GM19324 (cell line): ENCODE measurements around the gene ABI3BP.

Experiments
- ATAC-seq: cut with Tn5 transposase; IDR thresholded peaks from one replicate; pipeline ENCODE4 v1.9.1; 2021; ENCODE audit warnings: mild to moderate bottlenecking, moderate library complexity; ENCODE audit not compliant: unreplicated experiment, low FRiP score

ABI3BP gene

DNA sequence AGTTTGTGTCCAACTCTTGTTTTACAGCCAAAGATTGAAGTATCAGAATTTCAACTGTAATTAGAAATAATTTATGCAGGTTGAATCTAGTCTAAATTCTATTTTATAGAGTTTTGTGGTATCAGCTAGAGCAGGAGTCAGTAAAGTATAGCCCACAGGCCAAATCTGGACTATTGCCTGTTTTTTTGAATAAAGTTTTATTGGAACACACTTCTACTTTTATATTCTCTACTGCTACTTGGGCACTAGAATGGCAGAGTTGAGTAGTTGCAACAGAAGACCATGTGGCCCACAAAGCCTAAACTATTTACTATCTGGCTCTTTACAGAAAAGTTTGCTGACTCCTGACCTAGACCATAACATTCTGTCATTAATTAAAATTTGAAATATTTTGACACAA lies 247.6 kb downstream of the ABI3BP start:
- ATAC-seq, result no peak

DNA sequence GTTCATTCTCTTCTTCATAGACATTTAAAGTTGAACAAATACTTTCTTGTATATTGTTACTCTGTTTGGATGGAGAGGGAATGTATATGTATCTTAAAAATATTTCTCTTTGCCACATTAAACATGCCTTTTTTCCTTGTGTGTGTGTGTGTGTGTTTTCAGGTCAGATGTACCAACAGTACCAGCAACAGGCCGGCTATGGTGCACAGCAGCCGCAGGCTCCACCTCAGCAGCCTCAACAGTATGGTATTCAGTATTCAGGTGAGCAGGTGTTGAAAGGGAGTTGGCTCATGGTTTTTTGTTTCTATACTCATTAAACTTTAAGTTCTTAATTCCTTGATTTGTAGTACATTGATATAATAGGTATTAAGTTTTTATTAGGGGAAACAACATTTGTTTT lies 248.6 kb downstream of the ABI3BP start:
- no peak for ATAC-seq

DNA sequence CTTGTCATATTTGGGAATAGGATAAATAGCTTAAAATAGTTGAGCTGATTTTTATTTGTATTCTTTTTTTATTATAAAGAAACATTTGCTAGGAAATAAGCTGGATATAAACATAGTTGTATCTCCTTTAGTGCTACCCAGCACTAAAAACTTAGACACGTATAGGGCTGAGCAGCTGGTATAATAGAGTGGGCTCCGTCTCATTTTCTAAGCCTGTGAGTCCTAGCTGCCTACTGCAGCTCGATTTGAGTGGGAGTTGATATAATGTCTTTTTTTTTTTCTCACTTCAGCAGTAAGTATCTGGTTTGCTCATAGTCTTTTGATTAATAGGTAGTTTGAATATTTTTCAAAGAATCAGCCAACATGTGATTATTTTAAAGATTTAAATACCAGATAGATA lies 249.7 kb downstream of the ABI3BP start:
- no peak for ATAC-seq

DNA sequence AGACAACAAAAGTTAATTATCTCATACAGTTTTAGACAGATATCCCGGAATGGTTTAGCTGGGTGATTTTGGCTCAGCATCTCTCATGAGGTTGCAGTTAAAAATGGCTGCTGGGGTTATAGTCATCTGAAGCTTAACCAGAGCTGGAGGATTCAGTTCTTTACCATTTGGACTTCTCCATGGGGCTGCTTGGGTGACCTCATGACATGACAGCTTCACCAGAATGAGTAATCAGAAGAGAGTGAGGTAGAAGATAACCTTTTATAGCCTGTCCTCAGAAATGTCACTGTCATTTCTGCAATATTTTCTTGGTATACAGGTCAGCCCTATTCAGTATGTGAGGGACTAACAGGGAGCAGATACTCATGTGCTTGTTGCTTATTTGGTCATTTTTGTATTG lies 253.0 kb downstream of the ABI3BP start:
- ATAC-seq, result no peak

DNA sequence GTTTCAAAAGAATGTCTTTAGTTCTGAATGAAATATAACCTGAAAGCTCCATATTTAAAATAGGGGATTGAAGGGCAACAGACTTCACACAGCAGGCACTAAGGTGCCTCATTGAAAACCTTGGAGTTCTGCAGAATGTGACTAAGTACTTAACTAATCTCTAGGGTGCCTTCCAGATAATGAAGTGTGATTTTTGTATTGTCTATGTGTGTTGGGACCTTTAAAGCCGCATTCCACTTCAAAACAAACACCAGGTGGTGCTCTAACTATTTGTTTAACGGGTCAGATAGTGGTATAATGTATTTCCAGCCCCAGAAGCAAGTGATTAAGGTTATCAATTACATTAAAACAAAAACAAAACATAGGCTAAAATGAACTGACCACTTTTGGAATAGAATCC lies 255.9 kb downstream of the ABI3BP start:
- no peak for ATAC-seq

DNA sequence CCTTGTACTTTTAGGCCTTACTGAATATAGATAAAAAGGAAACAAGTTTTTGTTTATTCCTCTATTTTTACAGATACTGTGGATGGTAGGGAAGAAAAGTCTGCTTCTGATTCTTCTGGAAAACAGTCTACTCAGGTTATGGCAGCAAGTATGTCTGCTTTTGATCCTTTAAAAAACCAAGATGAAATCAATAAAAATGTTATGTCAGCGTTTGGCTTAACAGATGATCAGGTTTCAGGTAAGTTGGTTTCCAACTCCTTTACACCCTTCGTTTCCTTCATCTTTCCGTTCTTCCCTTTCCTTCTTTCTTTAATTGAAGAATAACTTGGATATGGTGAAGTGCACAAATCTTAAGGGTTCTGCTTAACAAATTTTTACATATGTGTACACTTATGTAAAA lies 260.8 kb downstream of the ABI3BP start:
- ATAC-seq, result no peak

DNA sequence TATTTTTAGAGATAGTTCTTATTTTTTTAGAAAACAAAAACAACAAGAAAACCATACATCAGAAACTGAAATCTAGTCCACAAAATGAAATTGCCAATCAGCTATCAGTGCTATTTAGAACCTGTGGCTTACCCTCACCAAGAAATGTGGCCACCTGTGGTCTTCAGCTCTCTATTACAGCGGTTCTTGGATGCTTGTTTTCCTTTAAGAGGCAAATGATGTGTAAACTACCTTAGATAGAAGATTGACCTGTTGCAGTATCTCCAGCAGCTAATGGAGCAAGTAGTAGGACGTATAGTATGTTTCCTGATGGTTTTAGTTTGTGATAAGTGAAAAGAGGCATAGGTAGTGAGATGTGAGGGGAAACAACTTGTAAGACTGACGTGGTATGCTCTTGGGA lies 262.7 kb downstream of the ABI3BP start:
- ATAC-seq, result no peak

DNA sequence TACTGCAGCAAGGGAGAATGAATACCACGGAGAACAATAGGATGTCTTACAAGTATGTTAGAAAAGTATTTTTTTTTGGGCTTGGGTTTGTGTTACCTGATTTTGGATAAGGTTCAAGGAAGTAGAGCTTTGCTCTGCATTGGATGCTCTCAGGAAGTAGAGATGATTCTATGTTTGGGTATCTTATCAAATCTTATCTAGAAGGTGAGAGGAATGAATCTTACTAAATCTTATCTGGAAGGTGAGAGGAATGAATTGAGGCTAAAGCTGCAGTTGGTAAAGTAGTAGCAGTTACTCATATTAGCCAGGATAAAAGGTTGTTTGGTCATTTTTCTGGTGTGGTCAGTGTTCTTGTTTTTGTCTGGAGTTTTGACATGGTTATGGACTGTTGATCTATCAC lies 266.5 kb downstream of the ABI3BP start:
- no peak for ATAC-seq

DNA sequence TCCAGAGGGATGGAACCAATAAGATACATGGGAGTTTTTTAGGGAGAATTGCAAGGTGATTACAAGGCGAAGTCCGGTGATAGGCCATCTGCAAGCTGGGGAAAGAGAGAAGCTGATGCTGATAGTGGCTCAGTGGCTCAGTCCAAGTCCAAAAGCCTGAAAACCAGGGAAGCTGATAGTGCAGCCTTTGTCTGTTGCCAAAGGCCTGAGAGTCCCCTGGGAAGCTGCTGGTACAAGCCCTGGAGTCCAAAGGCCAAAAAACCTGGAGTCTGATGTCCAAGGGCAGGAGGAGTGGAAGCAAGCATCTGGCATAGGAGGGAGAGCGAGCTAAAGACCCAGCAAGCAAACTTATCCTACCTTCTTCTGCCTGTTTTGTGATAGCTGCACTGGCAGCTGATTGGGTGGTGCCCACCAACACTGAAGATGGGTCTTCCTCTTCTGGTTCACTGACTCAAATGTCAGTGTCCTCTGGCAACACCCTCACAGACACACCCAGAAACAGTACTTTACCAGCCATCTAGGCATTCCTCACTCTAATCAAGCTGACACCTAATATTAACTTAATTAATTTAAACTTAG lies 267.2 kb downstream of the ABI3BP start:
- ATAC-seq, result no peak

DNA sequence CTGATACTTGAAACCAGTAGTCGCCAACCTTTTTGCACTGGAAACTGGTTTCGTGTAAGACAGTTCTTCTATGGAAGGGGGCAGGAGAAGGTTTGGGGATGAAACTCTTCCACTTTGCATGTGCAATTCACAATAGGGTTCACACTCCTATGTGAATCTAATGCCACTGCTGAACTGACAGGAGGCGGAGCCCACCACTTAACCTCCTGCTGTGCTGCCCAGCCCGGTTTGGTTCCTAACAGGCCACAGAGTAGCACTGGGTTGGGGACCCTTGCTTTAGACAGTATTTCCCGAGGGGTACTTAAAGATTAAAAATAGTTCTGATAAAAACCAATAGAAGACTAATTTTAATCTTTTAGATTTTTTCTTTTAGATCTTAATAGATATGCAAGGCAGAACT lies 272.8 kb downstream of the ABI3BP start:
- no peak for ATAC-seq

DNA sequence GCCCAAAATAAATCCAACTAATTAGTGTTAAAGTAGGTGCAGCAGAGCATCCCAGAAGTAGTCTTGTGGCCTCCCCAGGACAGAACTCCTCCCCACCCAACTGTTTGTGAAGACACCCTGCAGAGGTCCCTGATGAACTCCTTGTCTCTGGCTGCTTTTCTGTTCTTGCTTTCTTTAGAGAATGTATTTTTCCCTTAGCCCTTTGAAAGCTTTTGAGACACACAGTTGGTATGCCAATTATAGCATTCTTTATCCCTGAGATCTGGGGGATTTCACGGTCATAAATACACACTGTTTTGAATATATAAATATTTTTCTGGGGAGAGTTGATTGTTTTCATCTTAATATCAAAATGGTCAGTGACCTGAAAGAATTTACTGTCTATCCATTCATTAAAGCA lies 274.1 kb downstream of the ABI3BP start:
- no peak for ATAC-seq

DNA sequence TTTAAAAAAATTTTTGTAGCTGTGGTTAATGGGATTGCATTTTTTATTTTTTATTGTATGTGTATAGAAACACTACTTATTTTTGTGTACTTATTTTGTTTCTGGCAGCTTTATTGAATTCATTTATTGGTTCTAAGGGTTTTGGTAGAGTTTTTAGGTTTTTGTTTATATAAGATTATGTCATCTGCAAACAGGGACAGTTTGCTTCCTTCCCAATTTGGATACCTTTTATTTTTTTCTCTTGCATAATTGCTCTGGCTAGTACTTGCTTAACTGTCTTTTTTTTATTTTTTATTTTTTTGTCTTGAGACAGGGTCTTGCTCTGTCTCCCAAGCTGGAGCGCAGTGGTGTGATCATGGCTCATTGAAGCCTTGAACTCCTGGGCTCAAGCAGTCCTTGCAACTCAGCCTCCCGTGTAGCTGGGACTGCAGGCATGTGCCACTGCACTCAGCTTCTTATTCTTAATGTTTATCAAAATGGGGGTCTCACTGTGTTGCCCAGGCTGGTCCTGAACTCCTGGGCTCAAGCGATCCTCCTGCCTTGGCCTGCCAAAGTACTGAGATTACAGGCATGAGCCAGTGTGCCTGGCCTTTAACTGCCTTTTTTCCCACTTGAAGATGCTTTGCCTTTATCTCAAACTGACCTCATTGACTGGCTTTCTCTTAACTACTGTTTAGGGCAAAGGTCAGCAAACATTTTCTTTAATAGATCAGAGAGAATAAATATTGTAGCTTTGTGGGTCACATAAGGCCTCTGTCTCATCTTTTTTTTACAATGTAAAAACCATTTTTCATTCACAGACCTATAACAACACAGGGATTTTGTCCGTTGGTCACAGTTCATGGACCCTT lies 275.4 kb downstream of the ABI3BP start:
- ATAC-seq, result no peak

DNA sequence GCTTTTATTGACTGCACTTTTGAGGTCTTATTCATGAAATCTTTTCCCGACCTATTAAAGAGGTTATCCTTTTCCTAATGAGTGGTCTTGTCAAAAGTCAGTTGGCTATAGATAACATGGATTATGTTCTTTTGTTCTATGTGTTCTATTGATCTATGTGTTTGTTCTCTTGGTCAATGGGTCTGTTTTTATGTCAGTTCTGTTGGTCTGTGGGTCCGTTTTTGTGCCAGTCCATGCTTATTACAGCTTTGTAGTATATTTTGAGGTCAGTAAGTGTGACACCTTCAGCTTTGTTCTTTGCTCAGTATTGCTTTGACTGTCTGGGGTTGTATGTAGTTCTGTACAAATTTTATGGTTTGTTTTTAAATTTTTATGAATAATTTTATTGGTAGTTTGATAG lies 276.2 kb downstream of the ABI3BP start:
- no peak for ATAC-seq

DNA sequence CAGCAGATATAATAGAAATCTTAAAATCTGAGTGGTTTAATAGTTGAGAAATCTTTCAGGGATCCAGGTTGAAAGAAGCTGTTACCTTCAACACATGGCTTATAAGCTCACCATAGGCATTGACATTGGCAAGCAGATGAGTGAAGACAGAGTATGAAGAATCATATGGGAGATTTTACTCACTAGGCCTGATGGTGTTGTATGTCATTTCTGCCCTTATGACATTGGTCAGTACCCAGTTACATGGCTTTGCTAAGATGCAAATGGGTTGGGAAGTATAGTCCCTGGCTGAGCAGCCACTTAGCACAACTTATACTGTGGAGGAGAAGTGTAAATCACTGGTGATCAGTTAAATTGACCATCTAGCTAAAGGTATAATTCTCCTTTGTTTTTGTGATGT lies 278.0 kb downstream of the ABI3BP start:
- no peak for ATAC-seq

DNA sequence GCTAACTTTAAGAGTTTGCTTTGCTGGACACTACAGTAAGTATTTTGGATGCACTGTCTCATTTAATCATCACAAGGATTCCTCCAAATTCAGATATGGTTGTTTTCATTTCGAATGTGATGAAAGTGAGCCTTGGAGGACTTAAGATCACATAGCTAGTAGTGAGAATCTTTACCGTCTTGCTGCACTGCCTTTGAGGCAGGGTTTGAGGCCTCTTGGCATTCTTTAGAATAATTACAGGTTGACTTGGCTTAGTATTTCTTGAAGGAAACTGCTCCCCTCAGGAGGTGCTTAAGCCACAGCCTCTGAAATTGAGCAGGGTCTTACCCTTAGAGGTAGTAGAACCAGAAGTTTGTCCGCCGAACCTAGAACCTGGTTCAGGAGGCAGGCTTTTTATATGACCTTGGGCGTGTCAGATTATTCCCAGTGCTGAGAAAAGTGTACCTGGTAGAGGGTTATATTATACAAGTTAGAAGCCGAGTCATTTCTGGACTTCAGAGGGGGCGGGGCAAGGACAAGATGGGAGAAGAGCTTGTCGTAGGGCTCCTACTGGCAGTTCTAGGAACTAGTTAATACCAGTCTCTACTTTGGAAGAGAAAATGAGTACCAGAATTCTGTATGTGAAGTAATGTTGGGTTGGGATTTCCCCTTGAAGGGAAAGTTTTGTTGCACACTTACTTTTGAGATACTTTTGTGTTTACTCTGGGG lies 282.8 kb downstream of the ABI3BP start:
- ATAC-seq, result no peak

DNA sequence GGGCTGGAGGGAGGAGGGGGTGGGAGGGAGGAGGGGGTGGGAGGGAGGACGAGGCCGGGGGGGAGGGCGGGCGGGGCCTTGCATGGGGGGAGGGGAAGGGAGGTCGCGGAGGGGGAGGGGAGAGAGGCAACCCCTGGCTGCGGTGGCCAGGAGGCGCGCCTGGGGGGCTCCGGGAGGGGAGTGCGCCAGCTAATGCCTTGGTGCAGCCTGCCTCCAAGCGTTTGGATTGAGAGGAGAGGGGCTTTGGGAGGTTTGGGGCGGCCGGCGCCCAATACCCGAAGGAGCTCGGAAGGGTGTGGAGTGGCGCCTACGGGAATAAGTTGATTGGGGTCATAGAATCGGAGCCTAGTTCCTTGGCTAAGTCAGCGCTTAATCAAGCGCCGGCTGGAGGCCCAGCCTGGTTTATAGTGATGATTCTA lies 283.4 kb downstream of the ABI3BP start:
- ATAC-seq, result no peak

DNA sequence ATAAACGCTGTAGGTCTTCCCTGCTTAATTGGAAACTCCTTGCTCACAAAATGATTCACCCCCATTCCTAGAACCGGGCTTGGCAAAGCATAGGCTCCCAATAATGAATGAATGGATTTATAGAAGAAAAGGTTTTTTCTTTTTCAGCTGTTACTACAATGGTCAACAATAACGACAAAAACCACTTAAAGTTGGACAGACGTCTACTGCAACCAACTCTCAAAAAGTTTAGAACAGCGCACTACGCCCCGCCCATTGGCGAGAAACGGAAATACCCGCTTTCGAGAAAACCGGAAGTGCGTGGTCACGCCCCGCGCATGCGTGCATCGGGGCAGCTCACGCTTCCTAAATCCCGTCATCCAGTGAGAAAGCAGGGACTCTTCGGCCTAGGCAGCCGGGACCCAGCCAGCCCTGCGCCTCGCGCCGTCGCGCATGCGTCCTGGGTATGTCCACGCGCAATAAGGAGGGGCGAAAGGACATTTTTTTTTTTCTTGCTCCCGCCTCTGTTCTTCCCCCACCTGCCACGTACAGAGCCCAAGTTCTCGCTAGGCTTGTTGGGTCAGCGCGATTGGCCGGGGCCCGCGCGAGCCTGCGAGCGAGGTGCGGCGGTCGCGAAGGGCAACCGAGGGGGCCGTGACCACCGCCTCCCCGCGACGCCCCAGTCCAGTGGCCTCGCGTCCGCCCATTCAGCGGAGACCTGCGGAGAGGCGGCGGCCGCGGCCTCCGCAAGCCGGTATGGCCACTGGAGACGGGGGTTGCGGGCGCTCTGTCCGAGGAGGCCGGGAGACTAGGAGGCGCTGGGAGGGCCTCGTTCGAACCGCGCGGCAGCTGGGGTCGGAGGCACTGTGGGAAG lies 284.0 kb downstream of the ABI3BP start, which contains the start of gene TFG:
Gene TFG, plus strand, starts transcription at position 506 of the 853 bp plus-strand sequence. CDS start 4,192 bp downstream, outside the sequence.
- ATAC-seq, result peak; percentile 99

DNA sequence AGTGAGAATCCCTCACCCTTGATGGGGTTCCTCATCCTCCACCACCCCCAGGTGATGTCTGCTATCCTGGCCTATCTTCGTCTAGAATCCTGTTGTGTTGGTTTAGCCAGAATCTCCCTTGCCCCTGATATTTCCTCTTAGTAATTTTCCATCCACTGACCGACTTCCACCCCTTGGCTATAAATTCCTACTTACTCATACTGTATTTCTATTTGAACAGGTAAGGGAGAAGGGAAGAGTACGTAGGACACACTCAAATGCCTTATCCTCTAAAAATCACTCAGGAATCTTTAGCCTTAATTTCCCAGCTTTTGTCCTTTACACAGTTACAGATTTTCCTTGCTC lies 284.6 kb downstream of the ABI3BP start:
- ATAC-seq, result no peak

DNA sequence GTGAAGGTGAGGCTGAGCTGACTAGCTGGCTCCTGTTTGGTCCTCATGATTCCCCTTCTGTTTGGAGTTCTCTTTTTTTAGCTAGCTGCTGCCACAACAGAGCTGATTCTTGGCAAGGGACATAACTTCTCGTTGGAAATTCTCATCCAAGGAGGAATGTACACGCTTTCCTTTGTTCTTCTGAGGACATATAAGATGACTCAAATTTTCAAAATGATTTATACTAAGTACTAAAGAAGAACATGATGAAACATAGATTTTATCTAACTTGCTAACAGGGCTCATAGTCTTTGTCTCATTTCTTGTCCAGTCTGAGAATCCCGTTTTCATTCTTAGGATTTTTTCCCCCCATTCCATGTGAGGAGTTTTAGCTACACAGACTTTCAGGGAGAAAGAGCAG lies 286.9 kb downstream of the ABI3BP start:
- no peak for ATAC-seq

DNA sequence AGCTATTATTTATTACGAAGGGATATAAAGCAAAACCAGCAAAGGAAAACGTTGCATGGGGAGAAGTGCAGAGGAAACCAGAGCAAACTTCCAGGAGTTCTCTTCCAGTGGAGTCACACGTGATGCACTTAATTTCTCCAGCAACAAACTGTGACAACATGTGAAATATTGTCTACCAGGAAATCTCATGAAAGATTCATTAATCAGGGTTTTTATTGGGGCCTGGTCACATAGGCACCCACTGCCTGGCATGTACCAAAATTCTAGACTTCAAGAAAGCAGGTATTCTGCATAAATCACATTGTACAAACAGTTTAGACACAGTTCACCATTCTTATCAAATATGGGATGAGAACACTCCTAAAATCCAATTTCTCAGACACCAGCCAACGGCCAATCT lies 289.4 kb downstream of the ABI3BP start:
- no peak for ATAC-seq

DNA sequence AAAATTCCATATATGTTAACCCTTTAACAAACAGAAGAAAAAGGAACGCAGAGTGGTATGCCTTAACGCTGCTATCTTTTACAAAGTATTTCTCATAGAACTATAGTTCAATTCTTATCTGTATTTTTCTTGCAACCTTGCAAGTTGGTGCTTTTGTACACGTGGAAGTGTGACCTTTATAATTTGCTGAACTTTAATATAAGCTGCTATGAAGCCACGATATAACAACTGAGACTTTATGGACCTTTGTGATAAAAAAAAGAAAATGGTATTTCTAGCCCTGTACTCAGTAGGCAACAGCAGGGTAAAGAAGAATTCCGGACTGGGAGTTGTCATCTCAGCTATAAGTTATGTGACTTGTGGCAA lies 290.3 kb downstream of the ABI3BP start:
- ATAC-seq, result no peak
